Measurements from ENCODE around the gene GPC5. TPM values are rescaled to one million over a fixed set of nuclear protein-coding genes. Genes with fewer than 3 reads are reported as not detected.

GPC5 gene
- total RNA-seq, 1 experiment from 2014 or later: 0.15 TPM

GRCh38 chr13:92775658-92776057 is 1377.2 kb downstream of the GPC5 start:
- no peak overlapping the region for H4K8ac ChIP-seq (replicated peaks; ENCODE audit: insufficient read length, low read depth, low read length)
- no peak overlapping the region for H3K23ac ChIP-seq (ENCODE audit: insufficient read length, low read depth, low read length)
- H2BK15ac ChIP-seq (ENCODE audit: low read depth, low read length): no peak overlapping the region
- no peak overlapping the region for H3K18ac ChIP-seq (ENCODE audit: insufficient read length, low read depth, low read length)
- TF ChIP-seq CTCF (conservative IDR thresholded peaks at IDR 0.05): no peak
- H3K4me1 ChIP-seq (ENCODE audit: insufficient read depth, low read length): no peaks in the 10 kb centered on the region
- Mint-ChIP-seq H3K27me3 (ENCODE audit: low read depth) (no peaks in the 10 kb centered on the region; the same call in 1 of the 2 replicates), H3K4me3 (no peak overlapping the region), H3K27ac (no peak overlapping the region), H3K9me3 (no peaks in the 10 kb centered on the region; a peak in 2 of 5 replicates), H3K4me1 (no peaks in the 10 kb centered on the region), H3K36me3 (ENCODE audit: insufficient read depth in 1 of 3, low read depth in 3 of 3) (no peaks in the 10 kb centered on the region)
- H3K23me2 ChIP-seq (ENCODE audit: insufficient read length, low read depth, low read length, poor library complexity, severe bottlenecking): no peaks in the 10 kb centered on the region
- H2AK5ac ChIP-seq (ENCODE audit: insufficient read length, low read length): no peak overlapping the region
- no peak overlapping the region for H2BK120ac ChIP-seq (ENCODE audit: low read depth, low read length, poor library complexity, severe bottlenecking)
- no peaks in the 10 kb centered on the region for H3K27me3 ChIP-seq (ENCODE audit: insufficient read depth, low read length)
- no peaks in the 10 kb centered on the region for H3K79me1 ChIP-seq (ENCODE audit: insufficient read depth, low read depth, low read length, poor library complexity, severe bottlenecking)
- H2BK20ac ChIP-seq (ENCODE audit: low read depth, low read length, poor library complexity, severe bottlenecking): no peak overlapping the region
- H4K20me1 ChIP-seq (ENCODE audit: control insufficient read depth, insufficient read depth, insufficient read length): no peaks in the 10 kb centered on the region
- no peak overlapping the region for H2BK5ac ChIP-seq (ENCODE audit: insufficient read length, low read length)
- H3K4me2 ChIP-seq (ENCODE audit: insufficient read depth, insufficient read length, low read length): no peak overlapping the region
- no peak overlapping the region for H3K27ac ChIP-seq (ENCODE audit: insufficient read length, low read depth, low read length)
- H3T11ph ChIP-seq (ENCODE audit: low read length): no peak overlapping the region
- no peak overlapping the region for H3K14ac ChIP-seq (ENCODE audit: insufficient read depth, low read length)
- H3K9me3 ChIP-seq (ENCODE audit: control insufficient read depth, low read depth, low read length): no peaks in the 10 kb centered on the region
- no peak overlapping the region for H4K91ac ChIP-seq (ENCODE audit: insufficient read length, low read depth, low read length)
- H3K79me2 ChIP-seq (ENCODE audit: insufficient read depth, low read length): no peaks in the 10 kb centered on the region
- H2AFZ ChIP-seq (ENCODE audit: low read length): no peak overlapping the region
- H3K9ac ChIP-seq (ENCODE audit: extremely low read depth, insufficient read length, low read length): no peak overlapping the region
- H2BK12ac ChIP-seq (ENCODE audit: insufficient read length, low read depth, low read length): no peak overlapping the region
- H3K56ac ChIP-seq (ENCODE audit: insufficient read length, low read depth, low read length): no peak overlapping the region
- no peak for DNase-seq
- WGBS (ENCODE audit: extremely low coverage, insufficient read length, low lambda C conversion rate): no CpG with 5 or more reads among the region's 3 CpGs
- no peak overlapping the region for H4K5ac ChIP-seq (ENCODE audit: insufficient read length, low read depth, low read length)
- no peak overlapping the region for H3K4ac ChIP-seq (ENCODE audit: low read depth, low read length)

All from H9 (cell line).